CD4-positive, alpha-beta T cell treated with Interleukin-17A for 4 hours (primary cell): ENCODE data around the gene ADAMTS7.
"Not testable (repeated sequence)": the region's sequence is repeated elsewhere in the genome, so short reads cannot be mapped to it uniquely, and the experiment has no call there.

ENCODE experiments used
- DNase-seq: peaks from one replicate; pipeline ENCODE4 v3.0.0-alpha.2; 2020; ENCODE audit warnings: mixed read lengths

Gene ADAMTS7

DNA sequence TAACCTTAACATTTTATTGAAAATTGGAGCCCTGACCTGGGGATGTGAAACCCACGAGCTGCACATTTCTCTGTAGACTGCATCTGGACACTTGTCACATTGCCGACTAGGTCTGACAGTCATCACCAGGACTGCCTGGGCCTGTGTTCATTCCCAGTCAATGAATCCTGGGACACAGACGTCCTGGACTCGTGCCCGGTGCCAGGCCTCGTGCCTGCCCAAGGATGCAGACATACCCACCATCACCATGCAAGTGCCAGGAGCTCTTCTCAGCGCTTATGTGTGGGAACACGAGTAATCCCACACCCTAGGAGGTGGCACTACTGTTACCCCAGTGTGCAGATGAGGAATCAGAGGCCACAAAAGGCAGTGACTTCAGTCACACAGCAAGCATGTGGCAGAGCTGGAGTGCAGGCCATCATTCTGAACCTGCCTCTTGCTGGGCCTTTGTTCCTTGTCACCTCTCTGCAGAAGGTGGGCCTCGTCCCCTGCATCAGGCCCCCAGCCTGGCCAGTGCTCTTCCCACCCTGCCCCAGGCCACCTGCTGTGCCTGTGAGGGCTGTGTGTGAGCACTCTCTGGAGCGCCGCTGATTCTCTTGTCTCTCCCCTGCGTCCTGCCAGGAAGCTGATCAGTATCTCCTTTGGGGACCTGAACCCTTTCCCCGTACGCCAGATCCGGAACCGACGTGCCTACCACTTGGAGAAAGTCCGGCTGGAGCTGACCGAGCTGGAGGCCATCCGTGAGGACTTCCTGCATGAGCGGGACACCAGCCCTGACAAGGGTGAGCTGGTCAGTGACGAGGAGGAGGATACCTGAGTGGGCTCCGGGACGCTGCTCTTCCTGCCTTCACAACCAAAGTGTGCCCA, 58.5 kb downstream of the ADAMTS7 start:
- DNase-seq, result no peak

DNA sequence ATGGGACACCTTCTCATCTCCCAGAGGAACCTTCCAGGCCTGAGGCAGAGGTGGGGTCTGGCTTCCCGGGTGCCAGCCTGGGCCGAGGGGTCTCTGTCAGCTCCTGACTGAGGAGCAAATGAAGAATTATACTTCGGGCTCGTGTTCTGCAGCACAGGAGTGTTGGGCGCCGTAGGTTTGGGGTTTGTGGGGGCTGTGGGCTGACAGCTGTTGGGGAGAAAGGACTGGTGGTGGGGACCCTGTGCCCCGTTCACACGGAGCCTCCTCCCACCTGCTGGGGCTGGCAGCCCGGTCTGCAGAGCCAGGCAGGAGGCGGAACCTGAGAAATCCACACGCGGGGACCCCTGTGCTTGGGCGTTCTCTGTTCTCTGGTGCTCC, 59.7 kb downstream of the ADAMTS7 start:
- DNase-seq, result no peak

DNA sequence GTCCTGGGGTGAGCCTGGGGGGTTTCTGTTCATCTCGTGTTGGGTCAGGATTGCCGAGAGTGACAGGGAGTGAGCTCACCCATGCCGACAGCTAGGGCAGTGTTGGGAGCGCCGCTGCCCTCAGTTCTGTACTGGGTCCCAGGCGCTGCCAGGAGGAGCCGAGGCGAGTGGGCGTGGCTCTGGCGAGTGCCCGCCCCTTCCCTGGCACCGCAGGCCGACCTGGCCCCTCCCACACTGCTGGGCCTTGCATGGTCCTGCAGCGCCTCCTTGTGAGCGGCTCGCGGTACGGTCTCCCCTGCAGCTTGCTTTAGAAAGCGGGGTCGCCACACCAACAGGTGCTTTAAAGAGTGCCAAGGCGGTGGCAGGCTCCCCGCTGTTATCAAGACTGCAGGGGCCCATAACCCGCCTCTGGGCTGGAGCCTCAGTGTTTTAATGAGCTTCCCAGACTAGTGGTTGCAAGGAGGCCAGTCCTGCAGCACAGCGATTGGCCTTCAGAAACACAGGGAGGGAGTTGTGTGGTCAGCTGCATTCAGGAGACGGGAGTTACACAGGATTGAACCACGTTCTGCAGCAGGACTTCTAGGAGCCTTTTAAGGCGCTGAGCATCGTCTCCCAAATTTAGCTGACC, 60.2 kb downstream of the ADAMTS7 start:
- peak; percentile 94 for DNase-seq

DNA sequence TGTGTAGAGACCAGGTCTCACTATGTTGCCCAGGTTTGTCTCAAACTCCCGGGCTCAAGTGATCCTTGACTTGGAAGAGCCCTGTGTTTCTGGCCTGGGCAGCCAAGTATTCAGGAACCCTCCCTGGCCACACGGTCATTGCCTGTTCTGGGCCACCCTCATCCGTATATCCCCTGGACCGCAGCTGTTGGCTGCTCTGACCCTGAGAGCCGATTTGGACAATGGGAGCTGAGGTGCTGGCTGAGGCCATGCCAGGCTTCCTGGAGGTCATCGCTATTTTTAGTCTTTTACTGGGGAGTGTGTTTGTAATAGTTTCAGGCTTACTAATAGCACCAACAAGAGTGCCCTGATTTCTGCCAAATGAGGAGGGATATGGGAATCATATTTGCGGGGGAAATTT, 60.7 kb downstream of the ADAMTS7 start:
- no peak for DNase-seq

DNA sequence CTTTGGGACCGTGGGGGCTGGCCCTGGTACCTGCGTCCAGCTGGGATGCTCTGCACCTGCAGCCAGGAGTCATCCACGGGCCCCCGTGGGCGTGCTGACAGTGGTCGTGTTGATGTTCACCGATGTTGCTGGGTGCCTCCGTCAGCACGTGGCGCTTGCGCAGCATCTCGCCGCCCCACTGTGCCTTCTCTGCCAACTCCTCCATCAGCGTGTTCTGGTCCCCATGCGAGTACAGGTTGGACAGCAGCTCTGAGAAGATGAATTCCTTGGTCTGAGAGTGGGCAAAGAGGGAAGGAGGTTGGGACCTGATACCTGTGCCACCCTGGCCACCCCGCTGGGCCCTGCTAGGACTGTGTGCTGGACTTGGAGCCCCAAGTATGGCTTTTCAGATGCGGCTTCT, 61.4 kb downstream of the ADAMTS7 start:
- no peak for DNase-seq

DNA sequence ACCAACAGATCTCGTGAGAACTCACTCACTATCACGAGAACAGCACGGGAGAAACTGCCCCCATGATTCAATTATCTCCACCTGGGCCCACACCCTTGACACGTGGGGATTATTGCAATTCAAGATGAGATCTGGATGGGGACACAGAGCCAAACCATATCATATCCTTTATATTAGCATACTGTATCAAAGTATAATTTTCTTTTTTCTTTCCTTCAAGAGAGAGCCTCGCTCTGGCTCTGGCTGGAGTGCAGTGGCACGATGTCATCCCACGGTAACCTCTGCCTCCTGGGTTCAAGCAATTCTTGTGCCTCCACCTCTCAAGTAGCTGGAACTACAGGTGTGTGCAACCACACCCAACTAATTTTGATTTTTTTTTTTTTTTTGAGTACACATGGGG, 63.4 kb downstream of the ADAMTS7 start:
- not testable (repeated sequence) for DNase-seq

DNA sequence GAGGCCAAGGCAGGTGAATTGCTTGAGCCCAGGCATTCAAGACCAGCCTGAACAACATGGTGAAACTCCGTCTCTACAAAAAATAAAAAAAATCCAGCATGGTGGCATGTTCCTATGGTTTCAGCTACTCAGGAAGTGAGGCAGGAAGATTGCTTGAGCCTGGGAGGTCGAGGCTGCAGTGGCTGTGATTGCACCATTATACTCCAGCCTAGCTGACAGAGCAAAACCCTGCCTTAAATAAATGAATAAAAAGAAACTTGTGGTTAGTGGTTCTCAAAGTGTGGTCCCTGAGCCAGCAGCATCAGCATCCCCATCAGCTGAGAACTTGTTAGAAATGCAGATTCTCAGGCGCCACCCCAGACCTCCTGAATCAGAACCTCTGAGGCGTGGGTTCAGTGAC, 69.6 kb downstream of the ADAMTS7 start:
- DNase-seq, result not testable (repeated sequence)

DNA sequence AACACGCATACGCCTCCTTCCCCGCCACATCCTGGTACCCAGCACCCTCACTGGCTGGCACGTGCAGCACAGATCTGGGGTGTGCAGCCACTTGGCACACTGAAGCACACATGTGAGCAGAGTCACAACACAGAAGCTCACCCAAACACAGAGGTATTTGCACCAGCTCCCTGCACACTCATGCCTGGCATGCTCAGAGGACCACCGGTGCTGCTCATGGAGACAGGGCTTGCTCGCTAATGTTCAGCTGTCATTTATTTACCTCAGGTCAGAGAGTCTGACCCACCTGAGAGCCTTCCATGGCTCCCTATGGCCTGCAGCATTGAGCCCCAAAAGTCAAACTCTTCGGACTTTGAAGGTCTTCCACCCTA, 70.4 kb downstream of the ADAMTS7 start:
- no peak for DNase-seq

DNA sequence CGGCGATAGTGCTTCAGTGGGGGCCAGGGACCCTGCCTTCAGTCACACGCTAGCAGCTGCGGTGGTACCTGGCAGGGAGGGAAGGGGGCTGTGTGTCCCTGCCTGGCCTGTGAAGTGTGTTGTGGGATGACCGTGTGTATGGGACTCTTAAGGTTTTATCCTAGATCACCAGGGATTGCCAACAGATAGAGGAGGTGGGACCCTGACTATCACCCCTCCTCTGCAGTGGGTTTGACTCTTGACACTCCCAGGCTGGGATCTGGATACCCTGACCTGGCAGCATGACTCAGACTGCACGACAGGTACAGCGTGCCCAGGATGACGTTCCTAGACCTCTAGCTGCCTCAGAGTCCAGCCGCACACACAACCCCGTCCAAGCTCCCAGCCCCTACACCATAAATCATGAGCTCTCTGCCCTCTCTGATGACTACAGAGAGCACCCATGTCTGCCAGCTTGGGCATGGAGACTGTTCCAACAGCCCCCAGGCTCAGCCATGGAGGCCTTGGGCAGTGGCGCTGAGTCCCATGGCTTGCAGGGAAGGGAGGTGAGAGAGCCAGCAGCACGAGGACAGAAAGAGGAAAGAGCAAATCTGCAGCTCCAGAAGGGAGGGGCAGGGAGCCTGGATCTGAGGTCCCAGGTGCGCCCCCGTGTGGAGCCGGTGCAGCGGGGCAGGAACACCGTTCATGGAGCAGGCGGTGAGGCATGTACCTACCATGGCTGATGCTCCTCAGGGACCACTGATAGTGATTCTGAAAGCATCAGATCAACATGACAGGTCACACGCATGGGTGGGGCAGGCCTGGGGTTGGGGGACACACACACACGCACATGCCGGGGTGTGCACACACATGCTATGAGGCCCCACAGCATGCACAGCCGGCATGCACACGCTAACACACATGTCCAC, 71.0 kb downstream of the ADAMTS7 start:
- peak; percentile 50 for DNase-seq

DNA sequence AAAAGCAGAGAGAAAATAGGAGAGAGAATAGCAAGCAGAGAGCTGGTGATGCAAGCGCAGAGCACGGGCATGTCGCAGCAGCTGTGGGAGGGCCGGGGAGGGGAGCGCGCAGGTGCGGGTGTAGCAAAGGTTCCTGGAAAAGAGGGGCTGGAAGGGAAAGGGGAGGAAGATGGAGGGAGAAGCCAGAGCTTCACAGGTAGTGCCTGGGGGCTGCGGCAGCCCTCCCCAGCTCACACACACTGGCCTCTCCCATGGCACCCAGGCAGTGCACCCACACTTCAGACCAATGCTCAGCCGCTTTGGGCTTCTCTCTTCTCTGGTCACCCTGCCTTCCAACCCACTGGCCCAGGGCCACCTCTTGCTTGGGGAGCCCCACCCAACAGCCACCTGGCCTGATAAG, 72.1 kb downstream of the ADAMTS7 start:
- no peak for DNase-seq

DNA sequence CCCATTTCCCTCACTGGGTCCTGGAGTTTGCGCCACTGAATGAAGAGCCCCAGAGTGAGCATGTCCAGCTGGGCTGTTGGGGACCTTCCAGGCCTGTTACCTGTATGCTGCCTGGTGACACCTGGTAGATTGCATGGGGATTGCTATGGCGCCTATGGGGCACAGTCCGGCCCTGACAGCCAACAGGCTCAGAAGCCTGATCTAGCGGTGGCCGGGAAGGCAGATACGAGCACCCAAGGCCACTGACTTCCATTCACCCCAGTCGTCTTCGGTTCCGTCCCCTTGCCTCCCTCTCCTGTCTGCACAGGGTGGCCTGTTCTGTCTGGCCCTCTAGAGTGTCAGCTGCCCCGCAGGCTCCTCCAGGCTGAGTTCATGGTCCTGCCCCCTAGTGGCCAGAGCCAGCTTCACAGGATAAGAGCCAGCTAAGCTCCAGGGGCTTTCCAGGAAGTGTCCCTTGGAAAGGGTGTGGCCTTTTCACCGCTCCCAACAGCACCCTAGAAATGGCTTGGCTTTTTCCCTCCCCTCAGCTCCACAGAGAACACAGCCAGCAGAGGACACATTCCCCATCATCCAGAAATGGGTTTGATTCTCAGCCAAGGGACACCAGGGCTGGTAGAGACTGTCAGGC, 73.2 kb downstream of the ADAMTS7 start:
- DNase-seq, result peak; percentile 56

DNA sequence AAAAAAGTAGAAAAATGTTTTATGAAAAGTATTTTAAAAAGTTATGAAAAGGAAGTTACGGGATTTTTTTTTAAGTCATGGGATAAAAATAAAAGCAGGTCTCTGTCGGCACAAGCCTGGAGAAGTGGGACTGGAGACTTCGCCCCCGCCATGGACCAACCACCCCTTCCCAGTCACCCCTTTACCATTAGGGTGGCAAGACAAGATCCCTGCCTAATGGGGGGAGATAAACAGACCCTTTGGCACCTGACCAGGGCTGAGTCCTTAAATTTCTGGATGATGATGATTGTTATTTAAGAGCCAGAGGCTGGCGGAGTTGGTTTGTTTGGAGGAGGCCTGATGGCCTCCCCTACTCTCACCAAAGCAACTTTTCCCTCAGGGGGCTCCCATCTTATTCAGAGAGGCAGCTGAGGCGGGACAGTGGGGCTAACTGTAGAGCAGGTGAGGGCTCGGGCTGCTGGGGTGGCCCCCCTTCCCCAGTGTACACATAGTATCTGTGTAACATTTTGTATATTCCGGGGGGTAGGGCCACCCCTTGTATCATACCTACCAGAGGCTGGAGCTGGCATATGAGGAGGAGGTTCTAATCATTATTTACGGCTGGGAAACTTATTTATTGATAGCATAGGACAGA, 74.0 kb downstream of the ADAMTS7 start:
- DNase-seq, result no peak

DNA sequence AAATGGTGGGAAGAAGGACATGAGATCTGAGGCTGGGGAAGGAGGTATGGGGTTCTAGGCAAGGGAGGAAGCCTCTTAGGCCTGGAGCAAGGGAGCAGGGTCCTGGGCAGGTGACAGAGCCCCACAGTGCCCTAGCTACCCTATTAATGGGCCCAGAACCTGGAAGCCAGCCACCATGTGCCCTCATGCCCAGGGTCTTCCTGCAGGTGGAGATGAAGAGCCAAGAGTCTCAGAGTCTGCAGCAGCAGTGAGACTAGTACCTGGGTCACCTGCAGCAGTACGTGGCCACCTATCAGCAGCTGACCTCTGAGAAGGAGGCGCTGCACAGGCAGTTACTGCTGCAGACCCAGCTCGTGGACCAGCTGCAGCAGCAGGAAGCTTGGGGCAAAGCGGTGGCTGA, 75.0 kb downstream of the ADAMTS7 start:
- not testable (repeated sequence) for DNase-seq

DNA sequence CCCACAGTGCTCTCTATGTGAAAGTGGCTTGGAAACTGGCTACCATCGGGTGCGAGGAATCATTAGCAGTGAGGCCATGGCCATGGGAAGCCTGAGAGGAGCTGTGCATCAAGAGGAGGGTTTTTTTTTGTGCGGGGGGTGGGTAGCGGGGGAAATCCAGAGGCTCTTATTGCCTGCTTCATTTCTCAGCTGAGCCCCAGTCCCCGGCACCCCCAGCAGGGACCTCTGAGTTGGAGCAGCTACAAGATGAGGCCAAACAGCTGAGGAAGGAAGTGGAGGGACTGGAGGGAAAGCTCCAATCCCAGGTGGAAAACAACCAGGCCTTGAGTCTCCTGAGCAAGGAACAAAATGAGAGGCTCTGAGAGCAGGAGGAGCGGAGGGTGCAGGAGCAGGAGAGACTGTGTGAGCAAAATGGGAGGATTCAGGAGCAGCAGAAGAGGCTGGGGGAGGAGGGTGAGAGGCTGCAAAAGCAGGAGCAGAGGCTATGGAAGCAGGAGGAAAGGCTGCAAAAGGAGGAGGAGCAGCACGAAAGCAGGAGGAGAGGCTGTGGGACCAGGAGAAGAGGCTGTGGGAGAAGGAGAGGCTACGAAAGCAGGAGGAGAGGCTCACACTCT, 76.7 kb downstream of the ADAMTS7 start:
- DNase-seq, result no peak

DNA sequence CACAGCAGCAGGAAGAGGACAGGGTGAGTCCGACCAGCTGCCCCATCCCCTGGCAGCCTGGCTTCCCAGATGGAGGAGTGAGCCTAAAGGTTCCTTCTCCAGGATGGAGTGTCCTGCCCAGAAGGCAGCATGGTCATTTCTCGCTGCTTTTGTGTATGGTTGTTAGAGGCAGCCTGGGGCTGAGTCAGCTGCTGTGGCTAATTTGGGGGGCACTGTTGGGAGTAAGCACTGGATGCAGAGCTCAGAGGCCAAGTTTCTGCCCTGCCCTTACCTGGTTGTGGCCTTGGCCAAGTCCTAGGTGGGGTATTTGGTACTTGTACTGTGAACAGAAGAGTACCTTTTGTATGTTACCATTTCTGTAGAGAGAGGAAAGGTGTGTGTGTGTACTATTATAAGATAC, 78.6 kb downstream of the ADAMTS7 start:
- DNase-seq, result no peak

DNA sequence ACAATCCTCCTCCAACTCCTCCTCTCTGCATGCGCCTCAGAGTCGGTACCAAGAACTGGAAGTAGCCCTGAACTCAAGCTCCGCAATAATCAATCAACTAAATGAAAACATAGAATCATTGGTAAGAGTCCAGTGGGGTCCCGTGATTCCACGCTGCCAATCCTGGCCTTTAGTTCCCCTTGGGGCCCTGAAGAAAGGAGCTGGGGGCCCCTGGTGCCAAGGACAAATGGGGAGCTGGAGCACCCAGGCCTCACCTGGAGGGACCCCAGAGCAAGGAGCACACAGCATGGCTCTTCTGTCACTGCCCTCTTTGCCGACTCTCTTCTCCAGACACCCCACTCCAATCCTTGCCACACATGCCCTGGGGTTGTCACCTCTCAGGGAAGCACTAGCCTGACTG, 80.3 kb downstream of the ADAMTS7 start:
- no peak for DNase-seq

DNA sequence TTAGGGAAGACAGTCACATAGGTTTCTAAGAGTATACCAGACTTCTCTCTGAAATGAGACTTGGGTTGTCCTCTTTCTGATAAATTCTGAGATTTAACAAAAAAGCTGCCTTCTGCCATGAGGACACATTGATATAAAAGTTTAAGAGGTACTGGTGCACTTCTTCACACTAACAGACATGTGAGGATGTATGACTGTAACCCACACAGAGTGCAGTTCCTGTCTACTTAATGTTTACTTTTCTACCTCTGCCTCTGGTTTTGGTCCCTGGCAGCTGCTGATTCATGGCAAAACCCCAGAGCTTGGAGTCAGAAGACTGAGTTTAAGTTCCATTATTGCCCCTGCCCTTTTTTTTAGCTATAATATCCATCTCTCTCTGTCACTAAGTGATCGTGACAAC, 82.8 kb downstream of the ADAMTS7 start:
- DNase-seq, result not testable (repeated sequence)

DNA sequence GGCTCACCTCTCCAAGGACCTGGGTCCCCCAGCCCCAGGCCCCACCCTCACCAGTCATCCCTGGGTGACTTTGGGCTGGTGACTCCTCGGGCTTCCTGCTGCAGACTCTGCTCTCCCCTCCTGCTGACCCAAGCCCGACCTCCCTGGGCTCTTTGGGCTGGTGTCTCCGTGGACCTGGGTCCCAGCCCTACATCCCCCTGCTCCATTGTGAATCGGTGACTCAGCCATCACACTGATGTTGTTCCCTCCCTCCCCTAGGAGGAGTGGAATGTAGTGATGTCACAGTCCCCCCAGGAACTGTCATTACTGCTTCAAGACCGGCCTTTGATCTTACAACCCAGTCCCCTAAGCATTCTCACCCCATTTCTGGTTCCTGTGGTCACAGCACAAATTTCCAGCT, 83.7 kb downstream of the ADAMTS7 start:
- no peak for DNase-seq

DNA sequence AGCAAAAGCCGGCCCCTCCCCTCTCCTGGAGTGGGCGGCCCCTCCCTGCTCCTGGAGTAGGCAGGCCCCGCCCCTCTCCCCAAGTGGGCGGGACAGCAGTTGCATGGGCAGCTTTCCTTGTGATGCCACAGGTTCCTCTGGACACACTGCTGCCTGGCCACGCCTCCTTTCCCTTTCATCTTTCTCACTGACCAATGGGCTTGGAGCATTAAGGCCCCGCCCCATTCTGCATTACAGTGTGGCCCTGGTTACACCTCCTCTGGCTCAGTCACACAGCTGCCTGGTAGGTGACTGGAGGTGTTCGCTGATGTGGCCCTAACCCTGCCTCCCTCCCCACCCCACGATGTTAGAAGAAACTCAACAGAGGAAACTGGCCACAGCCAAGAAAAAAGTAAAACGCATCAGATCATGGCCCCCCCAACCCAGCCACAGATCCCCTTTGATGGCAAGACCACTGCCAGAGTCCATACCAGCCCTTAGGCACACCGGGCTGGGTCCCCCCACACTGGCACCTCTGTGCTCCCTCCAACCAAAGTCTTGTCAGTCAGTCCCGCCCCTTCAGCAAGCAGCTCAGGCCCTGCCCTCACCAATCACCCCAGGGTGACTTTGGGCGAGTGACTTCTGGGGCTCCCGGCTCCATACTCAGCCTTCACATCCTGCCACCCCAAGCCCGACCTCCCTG, 84.3 kb downstream of the ADAMTS7 start:
- peak; percentile 4 for DNase-seq

DNA sequence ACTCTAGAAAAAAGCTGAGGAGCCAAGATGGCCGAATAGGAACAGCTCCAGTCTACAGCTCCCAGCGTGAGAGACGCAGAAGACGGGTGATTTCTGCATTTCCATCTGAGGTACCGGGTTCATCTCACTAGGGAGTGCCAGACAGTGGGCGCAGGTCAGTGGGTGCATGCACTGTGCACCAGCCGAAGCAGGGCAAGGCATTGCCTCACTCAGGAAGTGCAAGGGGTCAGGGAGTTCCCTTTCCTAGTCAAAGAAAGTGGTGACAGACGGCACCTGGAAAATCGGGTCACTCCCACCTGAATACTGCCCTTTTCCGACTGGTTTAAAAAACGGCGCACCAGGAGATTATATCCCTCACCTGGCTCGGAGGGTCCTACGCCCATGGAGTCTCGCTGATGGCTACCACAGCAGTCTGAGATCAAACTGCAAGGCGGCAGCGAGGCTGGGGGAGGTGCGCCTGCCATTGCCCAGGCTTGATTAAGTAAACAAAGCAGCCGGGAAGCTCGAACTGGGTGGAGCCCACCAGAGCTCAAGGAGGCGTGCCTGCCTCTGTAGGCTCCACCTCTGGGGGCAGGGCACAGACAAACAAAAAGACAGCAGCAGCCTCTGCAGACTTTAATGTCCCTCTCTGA, 91.3 kb downstream of the ADAMTS7 start:
- DNase-seq, result not testable (repeated sequence)

DNA sequence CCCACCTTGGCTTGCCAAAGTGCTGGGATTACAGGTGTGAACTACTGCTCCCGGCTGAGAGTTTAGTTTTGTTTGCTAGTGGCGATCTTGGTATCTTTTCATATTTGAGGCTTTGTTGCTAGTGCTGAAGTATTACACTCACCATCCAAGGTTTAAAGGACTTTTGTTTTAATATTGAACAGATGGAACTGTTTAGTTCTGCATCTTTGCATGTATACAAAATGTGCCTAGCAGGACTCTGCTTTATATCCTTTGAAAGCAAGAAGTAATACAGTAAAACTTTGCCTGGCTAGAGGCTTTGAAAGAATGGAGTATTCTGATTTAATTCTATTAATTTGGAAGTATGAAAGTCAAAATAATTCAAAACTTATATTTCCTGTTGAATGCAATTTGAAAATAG, 92.4 kb downstream of the ADAMTS7 start:
- no peak for DNase-seq
